H1 (cell line): ENCODE data around the gene PSMD3. TPM values are rescaled to one million over a fixed set of nuclear protein-coding genes. Genes with fewer than 3 reads are reported as not detected.

Experiments used
- CTCF ChIA-PET: fragments of 300-600 bp; sonication (Branson Sonifier 250); formaldehyde crosslinking; loops from one replicate; lab custom pipeline; 2021; ENCODE audit not compliant: partially characterized antibody; lab: Charles Lee
- POLR2A ChIA-PET: fragments of 300-600 bp; sonication (Branson Sonifier 250); formaldehyde crosslinking; loops from one replicate; lab custom pipeline; 2021; ENCODE audit warnings: inconsistent platforms; ENCODE audit not compliant: partially characterized antibody; lab: Charles Lee
- DNase-seq, 2 experiments: peaks; one replicate each; pipeline versions ENCODE4 v3.0.0 to v3.0.0-alpha.2; 2010 to 2022; ENCODE audit warnings: low spot score in 2 of 2, low read depth in 1 of 2, mixed read lengths in 1 of 2
- FAIRE-seq: peaks from 2 replicates; lab custom pipeline; 2011; peaks lifted over from hg19 to GRCh38; lab: Jason Lieb, UNC
- H2AFZ ChIP-seq: 2 replicates; pipeline ENCODE4 v1.8.1; 2012; ENCODE audit warnings: low read length, inconsistent platforms
- H2AK5ac ChIP-seq: 2 replicates; pipeline ENCODE4 v1.6.1; 2013; ENCODE audit warnings: low read depth, low read length
- H2BK120ac ChIP-seq: replicated peaks from 2 replicates; pipeline ENCODE3; 2013; ENCODE audit warnings: low read depth, low read length, inconsistent platforms
- H2BK12ac ChIP-seq: 2 replicates; pipeline ENCODE4 v1.6.1; 2013; ENCODE audit warnings: low read depth, low read length
- H2BK15ac ChIP-seq: 2 replicates; pipeline ENCODE4 v1.6.1; 2013; ENCODE audit warnings: low read length
- H2BK20ac ChIP-seq: 2 replicates; pipeline ENCODE4 v1.6.1; 2013; ENCODE audit warnings: low read length
- H2BK5ac ChIP-seq: 2 replicates; pipeline ENCODE4 v1.6.1; 2013; ENCODE audit warnings: low read depth, low read length
- H3K14ac ChIP-seq: 2 replicates; pipeline ENCODE4 v1.6.1; 2013; ENCODE audit warnings: inconsistent platforms; ENCODE audit not compliant: insufficient read length
- H3K18ac ChIP-seq: 2 replicates; pipeline ENCODE4 v1.6.1; 2013; ENCODE audit warnings: low read length; ENCODE audit errors: extremely low read depth
- H3K23ac ChIP-seq: 2 replicates; pipeline ENCODE4 v1.6.1; 2013; ENCODE audit warnings: inconsistent platforms; ENCODE audit not compliant: insufficient read length
- H3K23me2 ChIP-seq: 2 replicates; pipeline ENCODE4 v1.6.1; 2013; ENCODE audit warnings: low read depth, low read length
- H3K27ac ChIP-seq: 2 replicates; pipeline ENCODE4 v1.6.1; 2011; ENCODE audit warnings: low read depth, low read length, inconsistent platforms
- H3K27me3 ChIP-seq, 4 experiments: replicated peaks in 1 of 4; 1 replicate in 1 of 4; 2 replicates in 3 of 4; pipeline versions ENCODE4 v1.6.1 to v1.8.1; 2011 to 2013; ENCODE audit warnings: low read length in 3 of 4, mild to moderate bottlenecking in 3 of 4, inconsistent platforms in 2 of 4, mixed read lengths in 2 of 4, moderate library complexity in 1 of 4; ENCODE audit not compliant: control insufficient read depth in 3 of 4, insufficient read depth in 3 of 4; ENCODE audit errors: extremely low read depth in 1 of 4
- H3K36me3 ChIP-seq, 4 experiments: 2 replicates each; pipeline versions ENCODE4 v1.6.1 to v1.8.1; 2011 to 2013; ENCODE audit warnings: mild to moderate bottlenecking in 4 of 4, low read length in 3 of 4, moderate library complexity in 2 of 4, control low read depth in 1 of 4, inconsistent platforms in 1 of 4; ENCODE audit not compliant: insufficient read depth in 4 of 4, control insufficient read depth in 2 of 4
- H3K4ac ChIP-seq: replicated peaks from 2 replicates; pipeline ENCODE3; 2013; ENCODE audit warnings: low read length, low read depth, mixed read lengths, inconsistent platforms; ENCODE audit not compliant: insufficient read length
- H3K4me1 ChIP-seq, 4 experiments: replicated peaks in 1 of 4; 1 replicate in 1 of 4; 2 replicates in 3 of 4; pipeline versions ENCODE4 v1.6.1 to v1.8.1; 2011 to 2013; ENCODE audit warnings: low read length in 3 of 4, inconsistent platforms in 2 of 4, mixed read lengths in 1 of 4; ENCODE audit not compliant: insufficient read depth in 4 of 4, control insufficient read depth in 3 of 4
- H3K4me2 ChIP-seq, 2 experiments: 2 replicates each; pipeline versions ENCODE4 v1.6.1 to v1.8.1; 2011 to 2013; ENCODE audit warnings: low read depth in 2 of 2, low read length in 2 of 2, control low read depth in 1 of 2, inconsistent platforms in 1 of 2, mild to moderate bottlenecking in 1 of 2; ENCODE audit not compliant: insufficient read depth in 1 of 2
- H3K4me3 ChIP-seq, 4 experiments: fragments of 200-600, 300-600 bp in 1 of 4; sonication (generic), shearing (Covaris generic), sonication (Bioruptor Twin) in 1 of 4; 2 replicates each; pipeline versions ENCODE4 v1.5.1 to v1.8.1; 2011 to 2016; ENCODE audit warnings: low read length in 4 of 4, low read depth in 3 of 4, control low read depth in 2 of 4, inconsistent platforms in 2 of 4, mild to moderate bottlenecking in 2 of 4, mixed read lengths in 1 of 4, moderate library complexity in 1 of 4; ENCODE audit not compliant: insufficient read depth in 2 of 4; ENCODE audit errors: extremely low read depth in 1 of 4
- H3K56ac ChIP-seq: replicated peaks from 2 replicates; pipeline ENCODE3; 2013; ENCODE audit warnings: low read depth, mild to moderate bottlenecking, mixed read lengths, low read length, inconsistent platforms; ENCODE audit not compliant: insufficient read length
- H3K79me1 ChIP-seq: 2 replicates; pipeline ENCODE4 v1.6.1; 2013; ENCODE audit warnings: low read depth, low read length, control low read depth
- H3K79me2 ChIP-seq, 2 experiments: 2 replicates each; pipeline versions ENCODE4 v1.6.1 to v1.8.1; 2012 to 2013; ENCODE audit warnings: low read length in 2 of 2, mild to moderate bottlenecking in 2 of 2, inconsistent platforms in 1 of 2; ENCODE audit not compliant: insufficient read depth in 2 of 2, control insufficient read depth in 1 of 2
- H3K9ac ChIP-seq, 4 experiments: replicated peaks in 1 of 4; 1 replicate in 1 of 4; 2 replicates in 3 of 4; pipeline versions ENCODE4 v1.6.1 to v1.8.1; 2011 to 2013; ENCODE audit warnings: low read depth in 3 of 4, low read length in 3 of 4, control low read depth in 2 of 4, mild to moderate bottlenecking in 2 of 4, moderate library complexity in 2 of 4, inconsistent platforms in 1 of 4; ENCODE audit errors: extremely low read depth in 1 of 4
- H3K9me3 ChIP-seq, 2 experiments: 2 replicates each; pipeline versions ENCODE4 v1.6.1 to v1.8.1; 2012 to 2013; ENCODE audit warnings: mild to moderate bottlenecking in 2 of 2, moderate library complexity in 2 of 2, control low read depth in 1 of 2, inconsistent platforms in 1 of 2, low read depth in 1 of 2, low read length in 1 of 2, mixed read lengths in 1 of 2; ENCODE audit not compliant: insufficient read depth in 2 of 2
- H4K20me1 ChIP-seq, 2 experiments: replicated peaks in 1 of 2; 2 replicates each; pipeline versions ENCODE3 to v1.8.1; 2011 to 2013; ENCODE audit warnings: inconsistent platforms in 2 of 2, low read length in 2 of 2, mild to moderate bottlenecking in 1 of 2; ENCODE audit not compliant: insufficient read depth in 2 of 2, control insufficient read depth in 1 of 2
- H4K5ac ChIP-seq: 2 replicates; pipeline ENCODE4 v1.6.1; 2013; ENCODE audit warnings: low read length, low read depth, mixed read lengths, inconsistent platforms; ENCODE audit not compliant: insufficient read length
- H4K8ac ChIP-seq: 2 replicates; pipeline ENCODE4 v1.8.0; 2013; ENCODE audit warnings: mild to moderate bottlenecking, moderate library complexity, low read length, inconsistent platforms; ENCODE audit not compliant: insufficient read depth; ENCODE audit errors: extremely low read depth
- H4K91ac ChIP-seq: replicated peaks from 2 replicates; pipeline ENCODE3; 2013; ENCODE audit warnings: low read length, mixed read lengths, inconsistent platforms; ENCODE audit not compliant: insufficient read length
- ATF3 ChIP-seq: IDR thresholded peaks from 2 replicates; pipeline ENCODE4 v1.6.1; 2011; ENCODE audit warnings: low read depth, mild to moderate bottlenecking, low read length; ENCODE audit not compliant: insufficient read depth
- BACH1 ChIP-seq: IDR thresholded peaks from 2 replicates; pipeline ENCODE4 v1.6.1; 2012; ENCODE audit warnings: low read length, improper control_type of control experiment
- EP300 ChIP-seq, 2 experiments: IDR thresholded peaks; 1 replicate in 1 of 2; 2 replicates in 1 of 2; pipeline ENCODE4 v1.6.1; 2011 to 2012; ENCODE audit warnings: low read depth in 2 of 2, low read length in 2 of 2, mild to moderate bottlenecking in 2 of 2, borderline replicate concordance in 1 of 2, inconsistent platforms in 1 of 2, moderate library complexity in 1 of 2
- JUND ChIP-seq: IDR thresholded peaks from 2 replicates; pipeline ENCODE4 v1.6.1; 2011; ENCODE audit warnings: mild to moderate bottlenecking, improper control_type of control experiment, low read length
- WGBS, 2 experiments: shearing (Covaris generic) in 1 of 2; methylation state at CpG; one replicate each; pipeline versions ENCODE4 v1.1.6 to v1.1.7; 2013 to 2015; ENCODE audit warnings: low lambda C conversion rate in 2 of 2, mixed read lengths in 2 of 2, inconsistent platforms in 1 of 2, low coverage in 1 of 2, missing lambda C conversion rate in 1 of 2; ENCODE audit not compliant: insufficient replicate concordance in 2 of 2, insufficient coverage in 1 of 2, insufficient read length in 1 of 2; ENCODE audit errors: extremely low coverage in 1 of 2, missing lambda C conversion rate in 1 of 2; 5-methylcytosine and 5-hydroxymethylcytosine counted together
- polyA plus RNA-seq, 7 experiments: library from polyadenylated mRNA; depleted of rRNA in 3 of 7; stranded (reverse) in 5 of 7; unstranded in 2 of 7; fragments of >200 nt in 5 of 7; fragments of 200-250 nt in 2 of 7; gene quantifications; 1 replicate in 5 of 7; 2 replicates in 1 of 7; 4 replicates in 1 of 7; pipeline versions ENCODE4 v1.2.1 to v1.2.3, GENCODE V29; 2011 to 2013; ENCODE audit warnings: missing spikeins in 2 of 7, mixed read lengths in 2 of 7
- total RNA-seq: library from RNA; stranded (reverse); fragmentation: NEBNext Ultra II Directional; extraction: Animal tissue kit (Norgen Biotek cat#: 25700); gene quantifications from 2 replicates; pipeline ENCODE4 v1.2.1, GENCODE V29; 2021

The PSMD3 gene
- total and polyA plus RNA-seq, 2 of the 8 experiments (the other 6 are each of a cell fraction or from before 2014, with no cell fraction given), result 151 to 198 TPM

GRCh38 chr17:40025559-40025958, 45.0 kb downstream of the PSMD3 start:
- no peaks in the 10 kb centered on the region for H3K79me2 ChIP-seq
- DNase-seq (no peak), FAIRE-seq (no peak)
- H3K23ac ChIP-seq, result no peak overlapping the region
- H4K8ac ChIP-seq, result no peak overlapping the region
- H2BK120ac ChIP-seq, result no peak overlapping the region
- CTCF ChIA-PET, result interaction anchor here (0.8 to 29.7 kb wide), 7 partner anchors 12 to 336 kb away, joined by 3 to 876 read pairs (median 10); partner anchors contain the start of genes CSF3, MED24 and THRA
- peaks cover 0 to 2% of the 10 kb centered on the region in 2 experiments for H4K20me1 ChIP-seq
- no peak overlapping the region for H3K4me3 ChIP-seq
- H3K56ac ChIP-seq, result no peak overlapping the region
- no peak overlapping the region for H2BK15ac ChIP-seq
- no peak overlapping the region for H3K4ac ChIP-seq
- H3K36me3 ChIP-seq, result peaks cover 16 to 37% (median 34%) of the 10 kb centered on the region in 4 experiments
- 100% methylated on average over 2 of the region's 2 CpGs; no CpG with 5 or more reads in 1 of the 2 experiments for WGBS, 2 experiments
- H3K14ac ChIP-seq, result no peak overlapping the region
- no peak overlapping the region for H2BK12ac ChIP-seq
- no peaks in the 10 kb centered on the region for H3K27me3 ChIP-seq
- H3K4me2 ChIP-seq, result no peak overlapping the region
- no peak overlapping the region for H3K27ac ChIP-seq
- POLR2A ChIA-PET, result interaction anchor here (1.2 to 4.8 kb wide), 3 partner anchors 9 to 98 kb away, joined by 4 to 42 read pairs (median 10); partner anchors contain the start of gene CSF3
- H3K4me1 ChIP-seq, result no peaks in the 10 kb centered on the region
- H3K9me3 ChIP-seq, result no peaks in the 10 kb centered on the region
- H3K23me2 ChIP-seq, result no peaks in the 10 kb centered on the region
- H4K5ac ChIP-seq, result no peak overlapping the region
- no peaks in the 10 kb centered on the region for H3K79me1 ChIP-seq
- no peak overlapping the region for H3K9ac ChIP-seq
- no peak overlapping the region for H2AK5ac ChIP-seq
- H3K18ac ChIP-seq, result no peak overlapping the region
- no peak overlapping the region for H2BK5ac ChIP-seq
- no peak overlapping the region for H4K91ac ChIP-seq
- H2BK20ac ChIP-seq, result no peak overlapping the region
- H2AFZ ChIP-seq, result no peak overlapping the region
- no peak for TF ChIP-seq EP300 (IDR thresholded peaks at IDR 0.05; ENCODE audit: borderline replicate concordance in 1 of 2, low read depth in 2 of 2, low read length in 2 of 2)
- TF ChIP-seq JUND, result no peak
- no peak for TF ChIP-seq ATF3
- TF ChIP-seq BACH1, result no peak
